H1 (cell line): ENCODE measurements around the gene SLC43A1. TPM values are rescaled to one million over a fixed set of nuclear protein-coding genes. Genes with fewer than 3 reads are reported as not detected.

Experiments used
- JUN ChIP-seq: IDR thresholded peaks from 2 replicates; pipeline ENCODE4 v1.6.1; 2011; ENCODE audit warnings: low read depth, mild to moderate bottlenecking, improper control_type of control experiment, low read length
- KDM4A ChIP-seq: IDR thresholded peaks from one replicate; pipeline ENCODE4 v1.7.1; 2012; ENCODE audit warnings: low read depth, mild to moderate bottlenecking, moderate library complexity, low read length, inconsistent platforms; ENCODE audit not compliant: severe bottlenecking
- SIRT6 ChIP-seq: IDR thresholded peaks from one replicate; pipeline ENCODE4 v1.7.1; 2012; ENCODE audit warnings: low read length, inconsistent platforms
- SUZ12 ChIP-seq: fragments of 200-600 bp; sonication (generic); IDR thresholded peaks from 2 replicates; pipeline ENCODE4 v1.6.1; 2012; ENCODE audit warnings: mild to moderate bottlenecking, inconsistent platforms, low read length, moderate library complexity, mixed read lengths
- polyA plus RNA-seq, 7 experiments: library from polyadenylated mRNA; depleted of rRNA in 3 of 7; stranded (reverse) in 5 of 7; unstranded in 2 of 7; fragments of >200 nt in 5 of 7; fragments of 200-250 nt in 2 of 7; gene quantifications; 1 replicate in 5 of 7; 2 replicates in 1 of 7; 4 replicates in 1 of 7; pipeline versions ENCODE4 v1.2.1 to v1.2.3, GENCODE V29; 2011 to 2013; ENCODE audit warnings: missing spikeins in 2 of 7, mixed read lengths in 2 of 7
- total RNA-seq: library from RNA; stranded (reverse); fragmentation: NEBNext Ultra II Directional; extraction: Animal tissue kit (Norgen Biotek cat#: 25700); gene quantifications from 2 replicates; pipeline ENCODE4 v1.2.1, GENCODE V29; 2021

Gene SLC43A1
- total and polyA plus RNA-seq, 2 of the 8 experiments (the other 6 are each of a cell fraction or from before 2014, with no cell fraction given), result 34.5 to 58.0 TPM

DNA sequence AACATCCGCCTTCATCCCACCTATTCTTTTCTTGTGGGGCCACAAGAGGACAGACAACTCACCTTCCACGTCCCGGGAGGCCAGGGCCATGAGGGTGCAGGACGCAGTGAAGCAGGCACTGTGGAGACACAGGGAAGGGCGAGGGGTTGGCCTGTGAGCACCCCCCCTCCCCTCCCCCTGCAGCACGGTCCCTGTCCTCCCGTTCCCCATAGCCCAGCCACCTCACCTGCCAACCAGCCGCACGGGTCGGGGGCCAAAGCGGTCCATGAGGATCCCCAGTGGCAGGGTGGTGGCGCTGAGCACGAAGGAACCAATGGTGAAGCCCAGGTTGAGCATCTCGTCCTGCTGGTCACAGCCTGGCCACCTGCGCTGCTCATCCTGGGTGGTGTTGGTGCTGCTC, 14.6 kb downstream of the SLC43A1 start (continued):
- TF ChIP-seq KDM4A (no peak), JUN (no peak), SUZ12 (no peak), SIRT6 (no peak)
